GM12865 (cell line): ENCODE results near the gene RPS19.

Experiments used
- DNase-seq: peaks from one replicate; pipeline ENCODE4 v3.0.0; 2010; ENCODE audit warnings: low read depth
- H3K4me3 ChIP-seq: 2 replicates; pipeline ENCODE4 v1.5.1; 2011; ENCODE audit warnings: mild to moderate bottlenecking, low read depth, low read length, control low read depth
- TF ChIP-seq, protein P1 (sequence below): IDR thresholded peaks from 2 replicates; pipeline ENCODE4 v1.5.1; 2011; ENCODE audit warnings: low read length, control low read depth, low read depth, inconsistent platforms; ENCODE audit not compliant: insufficient read depth; ENCODE audit errors: missing control alignments

Gene RPS19

DNA sequence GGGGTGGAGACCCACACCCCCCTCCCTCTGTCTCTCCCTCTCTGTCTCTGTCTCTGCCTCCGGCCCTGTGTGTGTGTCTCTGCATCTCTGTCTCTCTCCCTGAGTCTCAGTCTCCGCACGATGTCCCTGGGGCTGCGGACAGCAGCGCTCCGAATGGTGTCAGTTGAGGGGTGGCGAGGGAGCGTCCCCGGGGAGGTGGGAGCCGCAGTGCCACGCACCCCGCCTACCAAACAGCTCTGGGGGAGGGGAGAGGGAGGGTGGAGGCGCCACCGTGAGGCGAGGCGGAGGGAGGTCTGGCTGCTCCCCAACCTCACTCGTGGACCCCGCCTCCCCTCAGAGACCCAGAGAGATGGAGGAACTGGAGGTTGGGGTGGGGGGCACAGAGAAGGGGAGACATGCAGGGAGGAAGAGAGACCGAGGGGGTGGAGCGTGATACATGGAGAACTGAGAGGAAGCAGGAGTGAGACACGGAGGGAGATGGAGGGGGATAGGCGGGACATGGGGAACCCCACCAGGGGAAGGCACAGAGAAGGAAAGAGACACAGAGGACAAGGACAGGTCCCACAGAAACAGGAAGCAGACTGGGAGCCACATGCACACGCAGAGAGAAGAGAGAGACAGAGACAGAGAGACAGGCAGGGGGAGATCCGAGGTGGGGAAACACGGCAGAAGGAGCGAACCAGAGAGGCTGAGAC, 61.0 kb downstream of the RPS19 start:
- DNase-seq: no peak
- TF ChIP-seq, protein P1, sequence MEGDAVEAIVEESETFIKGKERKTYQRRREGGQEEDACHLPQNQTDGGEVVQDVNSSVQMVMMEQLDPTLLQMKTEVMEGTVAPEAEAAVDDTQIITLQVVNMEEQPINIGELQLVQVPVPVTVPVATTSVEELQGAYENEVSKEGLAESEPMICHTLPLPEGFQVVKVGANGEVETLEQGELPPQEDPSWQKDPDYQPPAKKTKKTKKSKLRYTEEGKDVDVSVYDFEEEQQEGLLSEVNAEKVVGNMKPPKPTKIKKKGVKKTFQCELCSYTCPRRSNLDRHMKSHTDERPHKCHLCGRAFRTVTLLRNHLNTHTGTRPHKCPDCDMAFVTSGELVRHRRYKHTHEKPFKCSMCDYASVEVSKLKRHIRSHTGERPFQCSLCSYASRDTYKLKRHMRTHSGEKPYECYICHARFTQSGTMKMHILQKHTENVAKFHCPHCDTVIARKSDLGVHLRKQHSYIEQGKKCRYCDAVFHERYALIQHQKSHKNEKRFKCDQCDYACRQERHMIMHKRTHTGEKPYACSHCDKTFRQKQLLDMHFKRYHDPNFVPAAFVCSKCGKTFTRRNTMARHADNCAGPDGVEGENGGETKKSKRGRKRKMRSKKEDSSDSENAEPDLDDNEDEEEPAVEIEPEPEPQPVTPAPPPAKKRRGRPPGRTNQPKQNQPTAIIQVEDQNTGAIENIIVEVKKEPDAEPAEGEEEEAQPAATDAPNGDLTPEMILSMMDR: no peak
- no peak overlapping the region for H3K4me3 ChIP-seq

DNA sequence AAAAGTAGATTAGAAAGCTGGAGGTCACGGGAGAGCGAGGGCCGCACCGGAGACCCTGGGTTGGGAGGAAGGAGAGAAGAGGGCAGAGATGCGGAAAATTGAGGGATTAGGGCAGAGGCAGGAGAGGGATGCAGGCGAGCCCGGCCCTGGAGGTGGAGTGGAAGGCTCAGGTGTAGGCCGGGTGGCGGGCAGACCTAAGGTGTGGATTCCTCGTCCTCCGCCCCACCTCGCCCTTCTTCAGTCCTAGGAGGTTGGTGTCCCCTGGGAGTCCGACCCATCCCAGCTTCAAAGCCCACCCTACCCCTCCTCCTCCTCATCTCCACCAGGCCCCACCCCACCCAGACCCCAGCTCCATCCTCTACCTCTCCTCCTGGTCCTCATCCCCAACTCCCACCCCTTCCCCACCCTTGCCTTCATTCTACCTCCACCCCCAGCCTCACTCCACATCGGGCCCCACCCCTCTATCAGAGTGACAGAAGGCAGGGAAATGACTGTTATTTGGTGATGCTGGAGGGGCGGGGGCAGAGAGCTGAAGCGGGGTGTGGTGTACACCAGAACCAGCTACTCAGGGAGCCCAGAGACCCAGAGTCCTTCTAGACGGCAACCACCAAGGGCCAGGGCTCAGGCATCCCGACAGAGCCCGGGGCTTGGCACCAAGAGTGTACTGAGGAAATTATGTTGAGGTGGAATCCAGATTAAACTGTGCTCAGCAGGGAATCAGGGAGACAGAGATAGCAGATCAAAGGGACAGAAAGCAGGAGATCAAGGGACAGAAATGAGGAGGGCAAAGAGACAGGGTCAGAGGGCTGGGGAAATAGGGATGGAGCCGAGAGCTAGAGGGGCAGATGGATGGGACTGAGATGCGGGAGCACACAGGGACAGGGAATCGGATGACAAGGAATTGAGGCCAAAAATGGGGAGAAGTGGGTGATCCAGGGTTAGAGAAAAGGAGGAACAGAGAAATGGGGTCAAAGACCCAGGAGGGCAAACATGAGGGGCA, 61.8 kb downstream of the RPS19 start:
- TF ChIP-seq, protein P1: no peak
- no peak for DNase-seq
- H3K4me3 ChIP-seq: no peak overlapping the region
